GM18858 (cell line): ENCODE data around the gene CETP.

Experiments used
- ATAC-seq: cut with Tn5 transposase; IDR thresholded peaks from one replicate; pipeline ENCODE4 v1.9.1; 2021; ENCODE audit not compliant: unreplicated experiment

CETP gene

DNA sequence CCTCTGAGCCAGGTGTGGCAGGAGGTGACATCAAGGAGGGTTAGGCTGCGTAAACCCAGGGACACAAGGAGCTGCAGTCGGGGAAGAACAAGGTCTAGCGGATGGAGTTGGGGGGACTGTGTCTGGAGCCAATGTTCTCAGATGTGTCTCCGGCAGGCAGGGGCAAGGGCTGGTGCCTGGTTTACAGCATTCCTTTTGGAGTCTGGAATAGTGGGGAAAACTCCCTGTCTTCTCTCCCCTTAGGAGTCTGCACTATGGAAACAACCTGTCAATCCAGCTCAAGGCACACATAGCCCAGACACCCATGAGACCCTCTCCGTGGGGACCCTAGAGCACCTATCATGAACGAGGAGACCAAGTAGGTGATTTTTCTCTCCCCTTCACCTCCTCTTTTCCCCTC lies 55.1 kb downstream of the CETP start:
- no peak for ATAC-seq

- ATAC-seq, result no peak
These were observed 55.5 kb downstream of the CETP start for GRCh38 chr16:57017251-57017650.

DNA sequence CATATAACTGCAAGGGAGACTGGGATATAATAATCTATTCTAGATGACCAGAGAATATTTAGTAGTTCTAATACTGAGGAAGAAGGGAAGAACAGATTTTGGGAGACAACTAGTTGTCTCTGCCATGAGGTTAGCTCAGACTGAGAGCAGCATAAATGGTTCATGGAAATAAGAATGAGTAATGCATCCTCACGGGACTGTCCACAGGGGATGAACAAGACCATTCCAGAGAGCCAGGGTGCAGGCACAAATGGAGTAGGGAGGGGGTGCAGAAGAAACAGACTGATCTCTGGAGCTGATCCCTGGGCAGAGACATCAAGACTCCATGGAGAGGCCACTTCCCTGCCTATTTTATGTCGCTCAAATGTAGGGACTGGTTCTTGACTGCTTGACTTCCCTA lies 58.0 kb downstream of the CETP start:
- no peak for ATAC-seq

- no peak for ATAC-seq
These were observed 58.9 kb downstream of the CETP start for GRCh38 chr16:57020651-57021050.

GRCh38 chr16:57021757-57022156 lies 60.0 kb downstream of the CETP start:
- ATAC-seq, result no peak

DNA sequence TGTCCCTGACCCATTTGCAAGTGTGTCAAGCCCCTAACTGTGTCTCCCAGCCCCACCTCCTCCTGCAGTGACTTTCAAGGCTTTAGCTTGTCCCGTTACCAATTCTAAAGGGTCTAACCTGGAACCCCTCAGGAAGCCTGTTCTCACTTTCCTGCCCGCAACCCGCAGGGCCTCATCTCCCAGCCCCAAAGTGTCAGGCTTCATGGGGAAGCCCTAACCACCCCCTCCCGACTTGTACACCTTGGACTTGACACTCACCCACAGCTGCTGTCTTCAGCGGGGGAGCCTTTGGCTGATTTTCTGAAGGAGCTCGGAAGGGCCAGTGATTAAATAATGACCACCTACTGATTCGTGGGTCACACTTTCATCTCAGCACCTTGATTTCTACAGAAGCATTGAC lies 60.7 kb downstream of the CETP start:
- no peak for ATAC-seq

DNA sequence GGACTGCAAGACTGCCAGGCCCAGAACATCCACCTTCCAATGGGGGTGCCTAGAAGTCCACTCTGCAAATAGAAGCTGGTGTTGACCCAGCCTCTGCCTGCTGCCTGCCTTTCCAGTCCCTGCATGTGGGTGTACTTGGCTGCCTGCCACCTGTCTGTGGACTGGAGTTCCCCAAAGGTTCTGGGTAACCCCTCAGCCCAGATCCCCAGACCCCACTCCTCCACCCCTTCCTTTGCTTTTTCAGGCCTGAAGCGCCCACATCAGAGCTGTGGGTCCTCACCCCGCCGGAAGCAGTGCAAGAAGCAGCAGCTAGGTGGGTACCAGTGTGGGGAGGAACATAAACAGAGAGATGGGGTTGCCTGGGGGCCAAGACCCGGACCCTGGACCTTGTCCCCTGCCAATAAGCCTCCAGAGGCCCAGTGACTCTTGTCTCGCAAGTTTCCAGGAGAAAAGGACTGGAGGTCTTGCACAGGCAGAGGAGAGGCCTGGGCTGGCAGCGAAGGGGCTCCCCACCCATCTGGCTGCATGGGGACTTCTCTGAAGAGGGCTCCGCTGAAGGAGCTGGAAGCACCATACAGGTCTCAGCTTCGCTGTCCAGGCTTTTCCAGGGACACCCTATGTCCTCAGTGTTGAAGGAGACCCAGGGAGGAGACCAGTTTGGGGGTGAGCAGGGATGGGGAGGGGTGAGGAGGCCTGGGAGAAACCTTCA lies 61.9 kb downstream of the CETP start:
- no peak for ATAC-seq

DNA sequence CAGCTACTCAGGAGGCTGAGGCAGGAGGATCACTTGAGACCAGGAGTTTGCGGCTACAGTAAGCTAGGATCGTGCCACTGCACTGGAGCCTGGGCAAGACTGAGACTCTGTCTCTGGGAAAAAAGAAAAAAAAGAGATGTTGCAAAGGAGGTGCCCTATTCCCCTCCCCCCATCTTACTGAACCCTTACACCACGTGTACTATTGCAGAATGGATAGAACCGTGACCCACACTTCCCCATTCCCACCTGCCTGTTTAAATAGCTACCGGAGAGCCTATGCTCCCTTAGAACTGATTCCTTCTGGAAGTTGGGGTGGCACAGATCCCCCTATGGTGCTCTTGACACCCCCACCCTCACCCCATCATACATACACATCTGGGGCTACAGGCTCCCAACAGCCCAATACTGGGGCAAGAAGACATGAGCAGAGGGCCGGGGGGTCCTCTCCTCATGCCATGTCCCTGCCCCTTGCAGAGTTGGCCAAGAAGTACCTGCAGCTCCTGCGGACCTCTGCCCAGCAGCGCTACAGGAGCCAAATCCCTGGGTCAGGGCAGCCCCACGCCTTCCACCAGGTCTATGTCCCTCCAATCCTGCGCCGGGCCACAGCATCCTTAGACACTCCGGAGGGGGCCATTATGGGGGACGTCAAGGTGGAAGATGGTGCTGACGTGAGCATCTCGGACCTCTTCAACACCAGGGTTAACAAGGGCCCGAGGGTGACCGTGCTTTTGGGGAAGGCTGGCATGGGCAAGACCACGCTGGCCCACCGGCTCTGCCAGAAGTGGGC lies 63.3 kb downstream of the CETP start:
- no peak for ATAC-seq

DNA sequence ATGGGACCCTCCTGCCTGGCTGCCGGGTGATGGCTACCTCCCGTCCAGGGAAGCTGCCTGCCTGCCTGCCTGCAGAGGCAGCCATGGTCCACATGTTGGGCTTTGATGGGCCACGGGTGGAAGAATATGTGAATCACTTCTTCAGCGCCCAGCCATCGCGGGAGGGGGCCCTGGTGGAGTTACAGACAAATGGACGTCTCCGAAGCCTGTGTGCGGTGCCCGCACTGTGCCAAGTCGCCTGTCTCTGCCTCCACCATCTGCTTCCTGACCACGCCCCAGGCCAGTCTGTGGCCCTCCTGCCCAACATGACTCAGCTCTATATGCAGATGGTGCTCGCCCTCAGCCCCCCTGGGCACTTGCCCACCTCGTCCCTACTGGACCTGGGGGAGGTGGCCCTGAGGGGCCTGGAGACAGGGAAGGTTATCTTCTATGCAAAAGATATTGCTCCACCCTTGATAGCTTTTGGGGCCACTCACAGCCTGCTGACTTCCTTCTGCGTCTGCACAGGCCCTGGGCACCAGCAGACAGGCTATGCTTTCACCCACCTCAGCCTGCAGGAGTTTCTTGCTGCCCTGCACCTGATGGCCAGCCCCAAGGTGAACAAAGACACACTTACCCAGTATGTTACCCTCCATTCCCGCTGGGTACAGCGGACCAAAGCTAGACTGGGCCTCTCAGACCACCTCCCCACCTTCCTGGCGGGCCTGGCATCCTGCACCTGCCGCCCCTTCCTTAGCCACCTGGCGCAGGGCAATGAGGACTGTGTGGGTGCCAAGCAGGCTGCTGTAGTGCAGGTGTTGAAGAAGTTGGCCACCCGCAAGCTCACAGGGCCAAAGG lies 64.4 kb downstream of the CETP start:
- ATAC-seq, result no peak

GRCh38 chr16:57026778-57027062 lies 65.0 kb downstream of the CETP start:
- ATAC-seq, result no peak

DNA sequence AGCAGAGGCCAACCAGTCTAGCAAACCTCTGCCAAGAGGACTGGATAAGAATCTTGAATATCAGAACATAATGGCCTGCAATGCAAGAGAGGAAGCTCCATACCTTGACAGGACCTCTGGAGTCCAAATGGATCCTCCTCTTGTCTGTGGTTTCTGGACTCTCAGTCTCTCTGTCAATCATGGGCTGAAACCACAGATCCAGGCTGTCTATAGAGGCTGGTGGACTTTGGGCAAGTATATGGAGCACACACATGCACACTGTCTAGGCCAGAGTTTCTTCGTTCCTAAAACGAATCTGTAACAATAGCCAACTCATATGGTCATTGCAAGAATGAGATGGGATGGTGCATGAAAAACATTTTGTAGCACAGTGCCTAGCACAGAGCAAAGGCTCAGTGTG lies 65.3 kb downstream of the CETP start:
- ATAC-seq, result no peak

- no peak for ATAC-seq
These were observed 66.3 kb downstream of the CETP start for GRCh38 chr16:57028086-57028485.

GRCh38 chr16:57029161-57030160 lies 67.7 kb downstream of the CETP start:
- ATAC-seq, result no peak

DNA sequence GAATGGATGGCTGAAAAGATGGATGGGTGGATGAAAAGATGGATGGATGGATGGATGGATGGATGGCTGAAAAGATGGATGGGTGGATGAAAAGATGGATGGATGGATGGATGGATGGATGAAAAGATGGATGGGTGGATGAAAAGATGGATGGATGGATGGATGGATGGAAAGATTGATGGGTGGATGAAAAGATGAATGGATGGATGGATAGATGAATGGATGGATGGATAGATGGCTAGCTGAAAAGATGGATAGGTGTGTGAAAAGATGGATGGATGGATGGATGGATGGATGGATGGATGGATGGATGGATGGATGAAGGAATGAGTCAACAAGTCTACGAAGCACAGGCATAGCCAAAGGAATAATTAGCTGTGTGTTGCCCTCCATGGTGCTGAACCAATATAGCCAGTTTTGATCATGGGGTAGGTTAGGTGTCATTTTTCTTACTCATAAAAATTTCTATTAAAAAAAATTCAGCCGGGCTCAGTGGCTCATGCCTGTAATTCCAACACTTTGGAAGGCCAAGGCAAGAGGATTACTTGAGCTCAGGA lies 68.7 kb downstream of the CETP start:
- ATAC-seq, result no peak

- no peak for ATAC-seq
These were observed 69.4 kb downstream of the CETP start for GRCh38 chr16:57031156-57031555.

DNA sequence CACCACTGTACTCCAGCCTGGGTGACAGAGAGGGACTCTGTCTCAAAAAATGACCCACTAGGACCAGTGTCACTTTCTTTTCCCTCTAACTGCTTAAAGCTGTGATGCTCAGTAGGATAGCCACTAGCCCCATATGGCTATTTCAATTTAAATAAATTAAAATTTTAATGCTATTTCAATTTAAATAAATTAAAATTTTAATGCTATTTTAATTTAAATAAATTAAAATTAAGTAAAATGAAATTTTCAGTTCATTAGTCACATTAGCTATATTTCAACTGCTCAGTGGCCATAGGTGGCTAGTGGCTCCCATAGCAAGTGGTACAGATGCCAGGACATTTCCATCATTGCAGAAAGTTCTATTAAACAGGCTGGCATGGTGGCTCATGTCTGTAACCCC lies 70.6 kb downstream of the CETP start:
- ATAC-seq, result no peak

GRCh38 chr16:57032931-57033330 lies 71.2 kb downstream of the CETP start:
- no peak for ATAC-seq
